ENCODE results near the gene KCNJ12. TPM values are rescaled to one million over a fixed set of nuclear protein-coding genes. Genes with fewer than 3 reads are reported as not detected.
A peak's percentile ranks its signal among the peaks of the same experiment; 100 is the strongest.
"Not testable (repeated sequence)": the region's sequence is repeated elsewhere in the genome, so short reads cannot be mapped to it uniquely, and the experiment has no call there.

Gene KCNJ12
- total and polyA plus RNA-seq, 2 donors from 2014 or later = 3.1 to 3.4 TPM

DNA sequence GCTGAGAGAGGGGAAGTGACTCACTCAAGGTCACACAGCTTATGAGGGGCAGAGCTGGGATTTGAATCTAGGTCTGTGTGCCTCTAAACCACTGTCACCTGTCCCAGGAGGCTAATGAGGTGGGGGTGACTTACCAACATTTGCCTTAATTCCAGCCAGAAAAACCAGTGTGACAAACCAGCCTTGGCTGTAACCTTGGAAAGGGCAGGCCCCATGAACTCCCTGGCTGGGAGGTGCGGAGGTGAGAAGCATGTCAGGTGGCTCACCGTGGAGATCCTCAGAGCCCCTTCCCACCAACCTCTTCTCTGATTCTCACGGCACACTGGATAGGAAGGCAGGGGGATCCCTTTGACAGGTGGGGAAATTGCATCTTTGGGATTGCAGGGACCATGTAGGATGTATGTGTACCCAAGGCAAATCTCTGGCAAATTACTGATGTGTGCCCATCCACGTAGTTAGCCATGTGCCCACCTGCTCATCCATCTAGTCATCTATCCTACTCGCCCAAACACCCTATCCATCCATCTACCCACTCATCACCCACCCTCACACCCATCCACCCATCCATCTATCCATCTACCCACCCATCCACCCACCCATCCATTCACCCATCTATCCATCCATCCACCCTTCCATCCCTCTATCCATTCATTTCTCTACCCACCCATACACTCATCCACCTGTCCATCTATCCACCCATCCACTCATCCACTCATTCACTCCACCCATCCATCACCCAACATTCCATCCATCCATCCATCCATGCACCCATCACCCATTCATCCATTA lies 30.7 kb downstream of the KCNJ12 start:
- peak in 1 of 5 donors; percentile 11 for DNase-seq
- H3K9ac ChIP-seq (ENCODE audit: low read length in 3 of 3); H3K36me3 ChIP-seq (ENCODE audit: control insufficient read depth in 2 of 3, insufficient read depth in 3 of 3, low read length in 3 of 3); H3K4me1 ChIP-seq (ENCODE audit: control insufficient read depth in 2 of 3, insufficient read depth in 2 of 3, low read depth in 1 of 3, low read length in 3 of 3); H3K9me3 ChIP-seq (ENCODE audit: control insufficient read depth in 2 of 3, insufficient read depth in 1 of 3, low read length in 3 of 3); H3K27me3 ChIP-seq (ENCODE audit: control insufficient read depth, insufficient read depth, low read length); H3K27ac ChIP-seq (ENCODE audit: low read depth in 2 of 2, low read length in 2 of 2); intact Hi-C loops (cut with DNase I); H3K4me3 ChIP-seq (ENCODE audit: low read length in 3 of 3); FAIRE-seq: not testable (repeated sequence)

GRCh38 chr17:21407752-21408151 lies 31.6 kb downstream of the KCNJ12 start:
- H3K27me3 ChIP-seq (ENCODE audit: control insufficient read depth, insufficient read depth, low read length); FAIRE-seq; H3K4me3 ChIP-seq (ENCODE audit: low read length in 3 of 3); H3K27ac ChIP-seq (ENCODE audit: low read depth in 2 of 2, low read length in 2 of 2); H3K9me3 ChIP-seq (ENCODE audit: control insufficient read depth in 2 of 3, insufficient read depth in 1 of 3, low read length in 3 of 3); H3K4me1 ChIP-seq (ENCODE audit: control insufficient read depth in 2 of 3, insufficient read depth in 2 of 3, low read depth in 1 of 3, low read length in 3 of 3); DNase-seq; intact Hi-C loops (cut with DNase I); H3K9ac ChIP-seq (ENCODE audit: low read length in 3 of 3); H3K36me3 ChIP-seq (ENCODE audit: control insufficient read depth in 2 of 3, insufficient read depth in 3 of 3, low read length in 3 of 3): not testable (repeated sequence)

DNA sequence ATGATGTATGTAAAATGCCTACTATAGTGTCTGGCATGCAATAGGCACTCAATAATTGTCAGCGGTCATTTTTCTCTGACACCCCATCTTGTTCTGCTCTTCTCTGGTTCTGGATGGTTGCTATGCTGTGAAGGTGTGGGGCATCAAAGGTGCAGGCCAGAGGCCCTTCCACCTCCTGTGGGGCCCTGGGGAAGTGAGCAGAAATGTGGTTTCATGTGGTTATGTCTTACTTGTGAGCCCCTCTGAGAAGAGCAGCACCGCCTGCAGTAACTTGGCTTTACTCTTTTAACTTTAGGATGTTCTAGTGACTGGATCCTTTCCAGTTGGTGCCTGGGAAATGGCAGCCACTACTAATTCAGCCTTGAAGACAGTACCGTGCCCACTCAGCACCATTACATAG lies 32.1 kb downstream of the KCNJ12 start:
- H3K27me3 ChIP-seq (ENCODE audit: control insufficient read depth, insufficient read depth, low read length); H3K36me3 ChIP-seq (ENCODE audit: control insufficient read depth in 2 of 3, insufficient read depth in 3 of 3, low read length in 3 of 3); H3K27ac ChIP-seq (ENCODE audit: low read depth in 2 of 2, low read length in 2 of 2); H3K9me3 ChIP-seq (ENCODE audit: control insufficient read depth in 2 of 3, insufficient read depth in 1 of 3, low read length in 3 of 3); H3K9ac ChIP-seq (ENCODE audit: low read length in 3 of 3); H3K4me1 ChIP-seq (ENCODE audit: control insufficient read depth in 2 of 3, insufficient read depth in 2 of 3, low read depth in 1 of 3, low read length in 3 of 3); intact Hi-C loops (cut with DNase I); H3K4me3 ChIP-seq (ENCODE audit: low read length in 3 of 3); FAIRE-seq: not testable (repeated sequence)
- peak in 1 of 5 donors; percentile 4 for DNase-seq

GRCh38 chr17:21408766-21409300 lies 32.7 kb downstream of the KCNJ12 start:
- H3K27me3 ChIP-seq (ENCODE audit: control insufficient read depth, insufficient read depth, low read length); H3K9ac ChIP-seq (ENCODE audit: low read length in 3 of 3); intact Hi-C loops (cut with DNase I); H3K4me3 ChIP-seq (ENCODE audit: low read length in 3 of 3); H3K9me3 ChIP-seq (ENCODE audit: control insufficient read depth in 2 of 3, insufficient read depth in 1 of 3, low read length in 3 of 3); FAIRE-seq; H3K36me3 ChIP-seq (ENCODE audit: control insufficient read depth in 2 of 3, insufficient read depth in 3 of 3, low read length in 3 of 3); H3K27ac ChIP-seq (ENCODE audit: low read depth in 2 of 2, low read length in 2 of 2); H3K4me1 ChIP-seq (ENCODE audit: control insufficient read depth in 2 of 3, insufficient read depth in 2 of 3, low read depth in 1 of 3, low read length in 3 of 3): not testable (repeated sequence)
- peak in 1 of 5 donors; percentile 45 for DNase-seq

GRCh38 chr17:21409388-21409787 lies 33.2 kb downstream of the KCNJ12 start:
- H3K4me1 ChIP-seq (ENCODE audit: control insufficient read depth in 2 of 3, insufficient read depth in 2 of 3, low read depth in 1 of 3, low read length in 3 of 3); H3K27ac ChIP-seq (ENCODE audit: low read depth in 2 of 2, low read length in 2 of 2); H3K27me3 ChIP-seq (ENCODE audit: control insufficient read depth, insufficient read depth, low read length); H3K9ac ChIP-seq (ENCODE audit: low read length in 3 of 3); intact Hi-C loops (cut with DNase I); H3K9me3 ChIP-seq (ENCODE audit: control insufficient read depth in 2 of 3, insufficient read depth in 1 of 3, low read length in 3 of 3); H3K4me3 ChIP-seq (ENCODE audit: low read length in 3 of 3); H3K36me3 ChIP-seq (ENCODE audit: control insufficient read depth in 2 of 3, insufficient read depth in 3 of 3, low read length in 3 of 3); DNase-seq; FAIRE-seq: not testable (repeated sequence)

- H3K27ac ChIP-seq (ENCODE audit: low read depth in 2 of 2, low read length in 2 of 2); H3K4me3 ChIP-seq (ENCODE audit: low read length in 3 of 3); H3K4me1 ChIP-seq (ENCODE audit: control insufficient read depth in 2 of 3, insufficient read depth in 2 of 3, low read depth in 1 of 3, low read length in 3 of 3); intact Hi-C loops (cut with DNase I); FAIRE-seq; H3K27me3 ChIP-seq (ENCODE audit: control insufficient read depth, insufficient read depth, low read length); H3K9ac ChIP-seq (ENCODE audit: low read length in 3 of 3); H3K36me3 ChIP-seq (ENCODE audit: control insufficient read depth in 2 of 3, insufficient read depth in 3 of 3, low read length in 3 of 3); H3K9me3 ChIP-seq (ENCODE audit: control insufficient read depth in 2 of 3, insufficient read depth in 1 of 3, low read length in 3 of 3): not testable (repeated sequence)
- DNase-seq = peak in 1 of 5 donors; percentile 46
These were observed 33.8 kb downstream of the KCNJ12 start for GRCh38 chr17:21409971-21410370.

- H3K4me1 ChIP-seq (ENCODE audit: control insufficient read depth in 2 of 3, insufficient read depth in 2 of 3, low read depth in 1 of 3, low read length in 3 of 3); H3K27ac ChIP-seq (ENCODE audit: low read depth in 2 of 2, low read length in 2 of 2); FAIRE-seq; H3K27me3 ChIP-seq (ENCODE audit: control insufficient read depth, insufficient read depth, low read length); H3K9me3 ChIP-seq (ENCODE audit: control insufficient read depth in 2 of 3, insufficient read depth in 1 of 3, low read length in 3 of 3); H3K9ac ChIP-seq (ENCODE audit: low read length in 3 of 3); H3K36me3 ChIP-seq (ENCODE audit: control insufficient read depth in 2 of 3, insufficient read depth in 3 of 3, low read length in 3 of 3); intact Hi-C loops (cut with DNase I); DNase-seq; H3K4me3 ChIP-seq (ENCODE audit: low read length in 3 of 3): not testable (repeated sequence)
These were observed 34.2 kb downstream of the KCNJ12 start for GRCh38 chr17:21410371-21410770.

DNA sequence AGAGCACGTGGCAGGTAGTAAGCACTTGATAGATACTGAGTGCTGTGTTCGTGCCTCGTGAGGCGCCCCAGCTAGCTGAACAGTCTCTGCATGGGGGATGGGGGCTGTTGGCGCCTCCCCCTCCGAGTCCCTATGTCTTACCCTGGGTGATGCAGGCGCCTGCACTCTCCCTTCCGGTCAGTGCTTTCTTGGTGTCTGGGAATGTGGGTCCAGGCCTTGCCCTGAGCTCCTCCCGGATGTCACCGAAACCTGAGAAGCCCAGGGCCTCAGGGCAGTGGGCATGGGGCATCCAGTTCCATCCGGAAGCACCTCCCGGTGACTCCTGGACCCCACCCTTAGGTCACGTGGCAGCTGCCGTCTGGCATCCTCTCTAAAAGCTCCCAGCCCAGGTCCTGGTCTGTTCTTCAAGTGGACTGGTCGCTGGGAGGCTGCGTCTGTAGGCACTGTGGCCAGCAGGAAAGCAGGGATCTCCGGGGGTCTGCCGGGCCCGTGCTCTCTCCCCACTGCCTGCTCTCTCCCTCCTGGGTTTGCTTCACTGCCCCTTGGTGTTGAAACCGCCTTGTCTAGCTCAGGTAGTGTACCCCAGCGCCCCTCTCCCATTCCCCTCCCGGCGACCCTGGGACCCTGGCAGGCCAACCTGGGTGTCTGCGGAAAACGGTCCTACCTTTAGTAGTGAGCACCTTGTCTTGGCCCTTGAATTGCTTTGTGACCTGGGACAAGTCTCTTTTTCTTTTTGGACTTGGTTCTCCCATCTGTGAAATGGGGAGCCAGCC lies 34.9 kb downstream of the KCNJ12 start:
- H3K9ac ChIP-seq (ENCODE audit: low read length in 3 of 3); H3K4me3 ChIP-seq (ENCODE audit: low read length in 3 of 3); intact Hi-C loops (cut with DNase I); H3K27me3 ChIP-seq (ENCODE audit: control insufficient read depth, insufficient read depth, low read length); H3K27ac ChIP-seq (ENCODE audit: low read depth in 2 of 2, low read length in 2 of 2); H3K9me3 ChIP-seq (ENCODE audit: control insufficient read depth in 2 of 3, insufficient read depth in 1 of 3, low read length in 3 of 3); FAIRE-seq; H3K4me1 ChIP-seq (ENCODE audit: control insufficient read depth in 2 of 3, insufficient read depth in 2 of 3, low read depth in 1 of 3, low read length in 3 of 3); H3K36me3 ChIP-seq (ENCODE audit: control insufficient read depth in 2 of 3, insufficient read depth in 3 of 3, low read length in 3 of 3): not testable (repeated sequence)
- DNase-seq = peak; percentile 73 to 83 (median 76)

All from kidney (tissue), 11 donors.